Inflammatory macrophage treated with lipopolysaccharide for 4 hours (primary cell): ENCODE data around the gene PARD6B.

Experiments
- DNase-seq: peaks from one replicate; pipeline ENCODE4 v3.0.0-alpha.2; 2020

PARD6B gene

DNA sequence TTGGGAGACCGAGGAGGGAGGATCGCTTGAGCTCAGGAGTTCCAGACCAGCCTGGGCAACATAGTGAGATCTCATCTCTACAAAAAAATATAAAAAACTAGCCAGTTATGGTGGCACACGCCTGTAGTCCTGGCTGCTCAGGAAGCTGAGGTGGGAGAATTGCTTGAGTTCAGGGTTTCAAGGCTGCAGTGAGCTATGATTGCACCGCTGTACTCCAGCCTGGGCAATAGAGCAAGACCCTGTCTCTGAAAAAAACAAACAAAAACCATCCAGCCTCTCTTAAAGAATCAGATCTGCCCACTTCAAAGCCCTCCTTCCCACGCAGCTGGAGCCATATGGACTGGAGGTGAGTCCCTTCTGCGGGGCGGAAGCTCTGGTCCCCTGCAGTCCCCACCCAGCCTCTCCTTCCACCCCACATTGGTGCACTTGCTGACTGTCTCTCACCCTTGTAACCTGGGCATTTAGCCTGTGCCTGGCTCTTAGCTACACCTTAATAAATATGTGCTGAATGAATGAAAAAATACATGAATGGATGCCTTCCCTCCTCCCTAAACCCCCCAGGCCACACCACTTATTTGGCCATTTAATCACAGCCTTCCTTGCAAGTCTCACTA lies 7.2 kb upstream of the PARD6B start:
- DNase-seq = no peak

DNA sequence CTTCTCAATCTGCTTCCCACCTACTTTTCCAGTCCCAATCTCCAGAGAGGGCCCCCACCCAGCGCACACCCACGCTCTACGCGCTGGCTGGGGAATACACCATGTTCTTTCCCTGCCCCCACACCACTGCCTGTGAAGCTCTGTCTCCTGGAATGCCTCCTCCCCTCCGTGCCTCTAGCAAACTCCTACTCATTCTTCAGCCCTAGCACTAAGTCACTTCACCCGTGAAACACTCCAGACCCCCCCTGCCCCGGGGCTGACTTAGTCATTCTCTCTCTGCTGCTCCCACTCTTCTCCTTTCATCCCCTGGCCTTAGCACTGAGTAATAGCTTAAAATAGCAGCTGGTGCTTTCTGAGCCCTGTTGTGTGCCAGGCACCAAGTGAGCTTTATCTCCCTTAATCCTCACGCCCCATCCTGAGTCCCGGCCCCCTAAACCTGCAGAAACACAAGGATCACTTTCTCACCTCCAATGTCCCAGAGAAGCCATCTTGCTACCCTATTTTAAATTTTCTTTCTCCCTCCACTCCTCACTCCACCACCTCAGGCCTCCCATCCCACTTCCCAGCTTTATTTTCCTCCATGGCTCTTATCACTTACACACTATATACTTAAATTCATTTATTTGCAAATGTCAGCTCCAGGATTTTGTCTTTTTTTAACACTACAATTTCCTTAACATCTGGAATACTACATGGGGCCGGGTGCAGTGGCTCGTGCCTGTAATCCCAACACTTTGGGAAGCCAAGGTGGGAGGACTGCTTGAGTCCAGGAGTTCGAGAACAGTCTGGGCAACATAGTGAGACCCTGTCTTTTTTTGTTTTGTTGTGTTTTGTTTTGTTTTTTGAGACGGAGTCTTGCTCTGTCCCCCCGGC lies 6.3 kb upstream of the PARD6B start:
- peak; percentile 81 for DNase-seq

DNA sequence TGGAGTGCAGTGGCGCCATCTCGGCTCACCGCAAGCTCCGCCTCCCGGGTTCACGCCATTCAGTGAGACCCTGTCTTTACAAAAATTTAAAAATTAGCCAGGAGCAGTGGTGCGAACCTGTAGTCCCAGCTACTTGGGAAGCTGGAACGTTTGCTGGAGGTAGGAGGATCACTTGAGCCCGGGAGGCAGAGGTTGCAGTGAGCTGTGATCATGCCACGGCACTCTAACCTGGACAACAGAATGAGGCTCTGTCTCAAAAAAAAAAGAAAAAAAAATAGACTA lies 5.7 kb upstream of the PARD6B start:
- DNase-seq = no peak

DNA sequence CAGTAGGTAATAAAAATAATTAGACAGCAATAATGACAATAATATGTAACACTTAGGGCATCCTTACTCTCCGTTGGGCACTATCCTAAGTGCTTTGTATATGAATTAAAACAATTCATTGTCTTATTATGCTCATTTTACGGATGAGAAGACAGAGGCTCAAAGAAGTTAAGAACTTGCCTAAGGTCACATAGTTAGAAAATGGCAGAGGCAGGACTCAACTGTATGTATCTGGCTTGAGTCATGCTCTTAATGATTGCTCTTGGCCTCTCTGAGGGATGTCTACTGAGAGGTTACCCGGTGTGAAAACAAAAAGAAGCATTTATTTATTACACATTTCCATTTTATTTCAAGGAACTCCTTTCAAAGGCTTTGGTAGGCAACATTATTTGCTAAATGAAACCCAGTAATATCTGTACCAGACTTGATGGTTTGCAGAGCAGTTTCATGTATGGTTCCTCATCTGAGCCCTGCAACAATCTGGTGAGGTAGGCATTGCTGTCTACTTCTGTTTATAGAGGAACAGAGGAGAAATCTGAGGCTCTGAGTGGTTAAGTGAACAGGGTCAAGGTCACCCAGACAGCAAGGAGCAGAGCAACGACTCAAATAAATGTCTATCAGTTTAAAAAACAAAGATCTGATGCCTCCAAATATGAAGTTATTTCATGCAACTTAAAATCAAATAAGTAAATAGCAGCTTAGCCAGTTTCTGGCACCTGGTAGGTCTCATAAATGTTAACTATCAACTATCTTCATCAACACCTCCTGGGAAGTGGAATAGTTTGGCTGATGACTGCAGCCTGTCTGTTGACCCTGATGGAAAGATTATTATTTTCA lies 4.2 kb upstream of the PARD6B start:
- peak; percentile 60 for DNase-seq

DNA sequence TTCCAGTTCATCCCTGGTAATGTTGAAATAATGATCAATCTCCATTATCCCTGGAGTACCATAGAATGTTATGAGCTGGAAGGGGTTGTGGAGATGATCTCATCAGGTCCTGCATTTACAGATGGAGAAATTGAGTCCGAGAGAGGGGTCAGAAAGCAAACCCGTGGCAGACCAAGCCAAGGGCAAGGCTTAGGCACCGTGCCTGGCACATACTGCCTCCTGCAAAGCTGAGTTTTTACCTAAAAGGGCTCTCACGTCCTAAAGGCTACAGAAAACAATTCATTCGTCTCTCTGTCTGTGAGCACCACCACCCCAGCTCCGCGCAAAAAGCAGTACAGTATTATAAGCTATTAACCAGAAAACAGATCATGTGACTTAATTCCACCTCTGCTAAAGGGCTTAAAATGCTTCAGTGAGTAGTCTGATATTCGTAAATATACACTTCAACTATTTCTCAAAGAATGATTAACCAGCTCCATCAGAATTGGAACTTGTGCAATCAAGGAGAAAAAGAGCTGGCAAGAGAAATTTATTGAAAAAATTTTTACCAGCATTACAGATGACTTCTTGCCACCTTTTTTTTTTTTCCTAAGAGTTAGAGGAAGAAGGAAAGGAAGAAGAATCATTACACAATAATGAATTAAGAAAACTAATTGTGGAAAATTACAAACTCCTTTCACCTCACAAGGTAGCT lies 3.4 kb upstream of the PARD6B start:
- DNase-seq = no peak

DNA sequence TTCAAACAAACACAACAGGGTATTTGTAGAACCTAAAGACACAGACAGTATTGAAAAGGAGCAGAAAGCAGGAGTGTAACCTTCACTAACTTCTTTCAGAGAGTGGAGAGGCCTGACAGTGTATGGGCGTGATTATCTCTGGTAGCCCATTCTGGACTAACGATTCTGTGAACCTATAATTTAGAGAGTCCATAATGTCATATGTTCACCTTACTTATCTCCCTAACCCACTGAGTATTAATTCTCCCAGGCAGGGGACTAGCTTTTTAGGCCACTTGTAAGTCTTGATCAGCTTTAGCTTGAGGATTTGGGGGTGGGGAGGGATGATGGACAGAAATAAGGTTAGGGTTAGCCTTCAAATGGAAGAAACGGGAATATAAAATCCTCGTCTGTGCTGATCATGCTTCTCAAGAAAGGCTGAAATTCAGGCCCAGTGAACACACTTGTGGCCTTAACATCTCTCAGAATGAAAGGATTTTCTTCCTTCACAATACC lies 2.8 kb upstream of the PARD6B start:
- DNase-seq = no peak

DNA sequence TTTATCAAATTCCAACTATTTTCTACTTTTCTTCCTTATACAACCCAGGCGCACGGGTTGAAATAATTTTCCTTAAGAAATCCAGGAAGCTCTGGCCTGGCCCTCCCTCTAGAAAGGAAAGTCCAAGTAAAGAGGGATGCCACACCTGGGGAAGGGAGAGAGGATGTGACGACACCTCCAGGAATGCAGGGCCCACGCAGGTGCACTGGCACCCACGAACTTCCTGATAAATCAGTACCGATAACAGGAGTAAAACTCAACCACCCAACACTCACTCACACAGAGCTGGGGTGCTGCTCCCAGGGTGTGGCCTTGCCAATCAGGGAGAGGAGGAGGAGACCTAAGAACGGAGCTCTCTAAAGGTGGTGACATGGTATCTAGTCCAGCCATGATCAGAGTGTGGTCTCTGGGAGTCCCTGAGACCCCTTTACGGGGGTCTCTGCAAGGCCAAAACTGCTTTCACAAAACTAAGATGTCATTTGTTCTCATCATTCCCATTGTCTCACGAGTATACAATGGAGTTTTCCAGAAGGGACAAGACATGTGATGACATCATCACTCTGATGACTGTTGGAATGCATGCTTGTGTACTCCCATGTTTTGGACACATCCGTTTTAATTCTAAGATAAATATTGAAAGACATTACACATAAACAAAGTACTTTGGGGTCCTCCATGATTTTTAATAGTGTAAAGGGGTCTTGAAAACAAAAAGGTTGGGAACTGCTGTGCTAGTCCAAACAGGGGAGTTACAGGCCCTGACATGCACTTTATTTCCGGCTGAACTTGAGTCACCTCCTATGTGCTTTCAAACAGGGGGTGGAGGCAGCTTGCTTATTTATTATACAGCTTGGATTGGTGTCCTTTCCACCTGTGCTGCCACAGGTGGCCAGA lies 2.2 kb upstream of the PARD6B start:
- no peak for DNase-seq

DNA sequence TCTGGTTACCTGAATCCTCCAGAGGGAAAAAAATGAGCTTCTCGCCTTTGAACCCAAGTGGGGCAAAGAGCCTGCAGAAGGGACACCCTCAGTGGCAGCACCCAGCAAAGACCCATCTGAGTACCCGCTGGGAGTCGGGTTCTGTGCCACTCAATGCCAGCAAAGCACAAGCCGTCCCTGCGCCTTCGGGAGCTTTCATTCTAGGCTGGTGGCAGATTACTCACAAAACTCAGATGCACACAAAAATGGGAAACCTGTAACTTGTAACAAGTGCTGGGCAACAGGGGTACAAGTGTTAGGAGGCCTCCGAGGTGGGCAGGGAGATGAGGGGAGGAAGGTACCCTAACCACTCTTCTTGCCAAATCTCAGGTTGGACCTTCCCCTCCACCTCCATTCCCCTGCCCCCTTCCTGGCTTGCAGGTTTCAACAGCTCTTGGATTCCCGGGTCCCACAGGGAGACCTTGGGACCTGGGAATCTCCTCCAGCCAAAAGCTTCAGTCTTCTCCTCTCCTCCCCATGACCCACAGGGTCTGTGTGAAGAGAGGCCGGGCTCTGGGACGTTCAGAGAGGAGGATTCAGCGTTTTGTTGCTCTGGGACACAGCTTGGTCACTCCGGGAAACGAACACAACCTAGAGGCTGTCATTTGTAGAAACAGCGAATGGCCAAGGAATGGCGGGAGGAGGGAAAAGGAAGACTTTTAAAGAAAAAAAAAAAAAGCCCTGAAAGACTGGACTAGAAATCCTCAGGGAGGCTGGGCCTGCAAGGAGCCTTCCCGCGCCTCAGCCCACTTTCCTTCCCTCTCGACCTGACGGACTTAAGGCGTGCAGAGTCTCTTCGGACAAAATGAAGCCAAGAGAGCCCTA lies 1.2 kb upstream of the PARD6B start:
- DNase-seq = no peak

DNA sequence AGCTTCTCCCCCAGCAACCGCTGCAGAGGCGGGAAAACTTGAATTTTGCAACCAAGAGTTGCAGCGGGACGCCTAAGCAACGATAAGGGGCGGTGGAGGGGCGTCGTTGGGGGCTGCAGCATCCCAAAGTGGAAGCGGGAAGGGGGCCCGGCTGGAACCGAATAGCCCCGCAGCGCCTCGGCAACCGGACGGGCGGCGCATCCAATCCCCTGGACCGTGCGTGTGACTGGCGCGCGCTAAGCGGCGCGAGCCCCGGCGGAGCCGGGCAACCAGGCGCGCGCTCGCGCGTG lies 670 bp upstream of the PARD6B start:
- no peak for DNase-seq

DNA sequence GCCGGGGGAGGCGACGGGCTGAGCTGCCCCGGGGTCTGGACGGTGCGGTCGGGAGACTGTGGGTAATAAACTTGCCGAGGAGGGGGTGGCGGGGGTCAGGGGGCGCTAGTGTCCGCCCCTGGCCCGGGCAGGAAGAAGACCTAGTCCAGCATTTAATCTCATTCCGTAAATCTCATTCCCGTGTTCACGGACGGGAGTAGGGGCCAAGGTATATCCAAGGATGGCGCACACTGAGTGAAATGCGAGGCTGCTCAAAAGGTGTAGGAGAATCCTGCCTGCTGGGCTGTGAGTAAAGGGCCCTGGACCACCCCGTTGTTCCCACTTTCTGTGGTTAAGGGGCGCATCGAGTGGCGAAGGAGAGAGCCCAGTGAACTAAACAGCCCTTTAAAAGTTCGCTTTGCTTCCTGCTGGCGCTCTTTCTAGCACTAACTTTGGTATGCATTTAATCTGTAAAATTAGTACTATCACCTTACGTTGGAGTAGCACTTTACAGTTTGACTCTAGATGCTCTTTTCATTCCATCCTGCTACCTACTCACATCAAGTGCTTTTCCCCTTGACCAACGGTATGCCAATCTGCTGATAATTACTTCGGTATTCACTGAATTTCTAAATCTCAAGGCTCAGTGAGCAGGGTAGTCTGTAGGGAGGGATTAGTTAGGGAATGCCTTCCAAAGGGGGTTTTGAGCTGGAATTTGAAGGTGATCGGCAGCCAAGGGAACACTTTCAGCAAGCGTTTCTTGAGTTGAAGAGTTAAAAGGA lies 730 bp downstream of the PARD6B start:
- DNase-seq = no peak

DNA sequence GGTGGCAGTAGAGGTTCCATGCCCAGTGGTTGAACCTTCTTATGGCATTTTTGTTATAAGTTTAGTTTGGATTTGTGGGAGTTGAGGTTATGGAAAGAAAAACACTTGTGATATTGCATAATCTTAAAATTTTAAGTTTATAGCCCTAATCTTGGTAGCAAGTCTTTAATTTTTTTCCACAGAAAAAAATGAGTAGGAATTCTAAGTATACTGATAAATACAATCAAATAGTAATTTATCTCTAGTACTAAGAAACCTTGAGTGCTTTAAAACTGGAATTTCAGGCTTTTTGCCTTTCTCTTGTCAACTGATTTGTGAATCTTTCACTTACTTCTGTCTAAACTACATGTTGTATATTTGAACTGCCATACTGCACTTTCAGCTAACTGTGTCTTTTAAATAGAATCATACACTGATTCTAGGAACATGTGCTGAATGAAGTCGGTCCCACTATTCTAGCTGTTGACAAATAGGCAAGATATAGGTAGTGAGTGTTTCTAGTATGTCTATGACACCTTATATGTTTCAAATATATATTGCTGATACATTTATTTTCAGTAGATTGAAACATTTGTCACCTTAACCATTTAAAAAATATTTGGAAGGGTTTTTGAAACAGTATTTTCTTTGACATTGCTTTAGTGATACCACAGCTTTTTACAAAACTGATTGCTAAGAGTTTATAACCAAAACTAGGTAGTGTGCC lies 2.4 kb downstream of the PARD6B start:
- DNase-seq = no peak

DNA sequence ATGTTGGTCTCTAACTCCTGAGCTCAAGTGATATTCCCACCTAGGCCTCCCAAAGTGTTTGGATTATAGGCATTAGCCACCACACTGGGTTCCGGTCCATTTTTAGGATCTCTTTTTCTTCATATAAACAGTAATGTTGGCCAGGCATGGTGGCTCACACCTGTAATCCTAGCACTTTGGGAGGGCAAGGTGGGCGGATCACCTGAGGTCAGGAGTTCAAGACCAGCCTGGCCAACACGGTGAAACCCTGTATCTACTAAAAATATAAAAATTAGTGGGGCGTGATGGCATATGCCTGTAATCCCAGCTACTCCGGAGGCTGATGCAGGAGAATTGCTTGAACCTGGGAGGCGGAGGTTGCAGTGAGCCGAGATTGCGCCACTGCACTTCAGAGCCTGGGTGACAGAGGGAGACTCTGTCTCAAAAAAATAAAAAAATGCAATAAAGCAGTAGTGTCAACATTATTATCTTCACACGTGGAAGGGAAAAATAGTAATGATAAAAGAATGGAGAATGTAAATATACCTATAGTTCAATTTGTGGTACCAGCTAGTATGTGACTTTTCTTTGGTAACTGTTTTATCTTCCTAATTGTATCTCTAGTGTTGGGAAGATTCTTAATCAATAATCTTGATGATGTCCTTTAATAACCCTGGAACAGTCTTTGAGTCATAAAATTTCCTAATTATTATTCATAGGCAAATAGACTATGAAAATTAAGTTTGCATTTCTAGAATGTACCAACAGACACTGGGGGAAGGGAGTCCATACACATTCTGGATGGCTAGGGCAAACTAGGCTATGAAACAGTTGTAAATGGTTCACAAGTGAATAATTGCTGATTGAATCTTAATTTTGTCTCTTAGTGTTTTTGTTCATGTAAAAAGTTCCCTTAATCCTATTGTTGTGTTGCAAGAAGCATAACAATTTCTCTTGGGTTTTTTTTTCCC lies 3.6 kb downstream of the PARD6B start:
- no peak for DNase-seq

DNA sequence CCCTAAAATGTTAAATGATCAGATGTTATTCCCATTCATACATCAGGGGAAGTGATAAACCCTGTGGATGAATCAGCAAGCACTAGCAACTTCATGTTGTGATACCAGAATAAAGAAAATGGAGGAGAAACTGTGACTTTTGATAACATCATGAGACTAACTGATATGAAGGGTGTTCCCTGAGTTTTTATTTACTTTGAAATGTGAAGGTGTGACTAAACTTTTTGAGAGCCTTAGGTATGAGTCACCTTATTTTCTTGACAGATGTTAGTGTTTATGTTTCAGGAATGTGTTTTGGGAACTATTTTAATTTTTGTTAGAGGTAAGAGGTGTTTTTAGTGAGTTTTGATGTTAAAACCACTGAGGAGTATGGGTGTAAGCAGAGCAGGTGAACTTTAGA lies 4.4 kb downstream of the PARD6B start:
- DNase-seq = no peak

DNA sequence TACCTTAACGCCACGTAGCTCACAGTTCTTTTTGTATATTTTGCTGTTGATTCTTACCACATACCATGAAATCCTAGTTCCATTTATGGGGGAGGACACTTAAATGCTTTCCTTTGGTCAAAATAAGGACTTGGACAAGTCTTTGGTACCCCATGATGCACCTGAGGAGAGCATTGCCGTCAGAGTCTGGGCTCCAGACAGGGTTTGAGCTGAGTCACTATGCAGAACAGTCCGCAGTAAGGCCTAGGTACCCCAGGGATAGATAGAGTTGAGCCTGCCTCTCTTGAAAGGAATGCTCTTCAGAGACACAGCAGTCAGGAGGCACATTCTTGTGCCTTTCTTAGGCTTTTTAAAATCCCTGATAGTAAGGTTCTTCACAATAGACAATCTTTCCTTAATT lies 6.0 kb downstream of the PARD6B start:
- DNase-seq = no peak

DNA sequence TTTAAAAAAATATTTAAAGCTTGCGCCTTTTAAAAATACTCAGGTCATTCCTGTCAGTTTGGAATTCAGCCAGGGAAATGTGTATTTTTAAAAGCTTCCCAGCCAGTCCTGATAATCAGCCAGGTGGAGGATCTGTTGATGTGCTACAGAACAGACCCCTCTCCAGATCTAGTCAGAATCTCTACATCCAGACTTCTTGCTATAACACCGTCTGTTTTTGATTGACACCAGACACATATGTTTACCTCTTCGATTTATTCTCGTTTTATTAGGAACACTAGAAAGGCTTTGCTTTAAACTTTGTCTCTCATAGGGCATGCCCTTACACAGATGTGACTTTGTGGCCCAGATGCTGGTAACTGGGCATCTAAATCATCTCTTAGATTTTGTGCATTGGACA lies 11.7 kb downstream of the PARD6B start:
- no peak for DNase-seq

DNA sequence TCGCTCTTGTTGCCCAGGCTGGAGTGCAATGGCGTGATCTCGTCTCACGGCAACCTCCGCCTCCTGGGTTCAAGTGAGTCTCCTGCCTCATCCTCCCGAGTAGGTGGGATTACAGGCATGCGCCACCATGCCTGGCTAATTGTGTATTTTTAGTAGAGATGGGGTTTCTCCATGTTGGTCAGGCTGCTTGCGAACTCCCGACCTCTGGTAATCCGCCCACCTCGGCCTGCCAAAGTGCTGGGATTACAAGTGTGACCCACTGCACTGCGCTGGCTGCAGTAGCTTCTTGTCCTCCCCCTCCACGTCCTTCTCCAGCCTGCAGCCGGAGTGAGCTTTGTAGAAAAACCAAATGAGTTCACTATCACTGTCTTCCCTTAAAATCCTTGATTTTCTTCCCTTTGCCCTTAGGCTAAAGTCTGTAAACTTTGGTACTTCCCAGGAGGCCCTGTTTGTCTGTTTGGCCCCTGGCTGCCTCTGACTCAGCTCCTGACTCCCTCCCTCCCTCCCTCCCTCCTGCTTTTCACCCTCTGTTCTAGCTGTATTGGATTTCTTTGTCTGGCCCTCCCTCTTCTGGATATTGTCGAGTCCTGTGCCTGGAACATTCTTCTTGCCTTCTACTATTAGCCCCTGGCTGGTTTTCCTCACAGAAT lies 12.9 kb downstream of the PARD6B start:
- peak; percentile 18 for DNase-seq

DNA sequence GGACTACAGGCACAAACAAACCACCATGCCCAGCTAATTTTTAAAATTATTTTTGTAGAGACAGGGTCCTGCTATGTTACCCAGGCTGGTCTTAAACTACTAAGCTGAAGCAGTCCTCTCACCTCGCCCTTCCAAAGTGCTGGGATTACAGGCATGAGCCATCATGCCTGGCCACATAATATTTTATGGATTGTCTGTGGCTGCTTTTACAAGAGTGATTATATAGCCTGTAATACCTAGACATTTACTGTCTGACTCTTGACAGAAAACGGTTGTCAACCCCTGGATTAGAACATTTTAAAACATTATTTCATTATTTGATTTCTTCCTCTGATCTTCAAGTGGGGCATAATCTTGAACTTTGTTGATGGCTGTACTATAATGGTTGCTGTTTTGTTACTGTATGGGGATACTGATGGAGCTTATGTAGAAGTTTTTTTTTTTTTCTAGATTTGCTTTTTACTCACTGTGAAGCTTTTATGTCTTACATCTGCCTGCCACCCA lies 14.3 kb downstream of the PARD6B start:
- no peak for DNase-seq
